BE2C (cell line): ENCODE results near the gene LECT2.

Source experiments
- DNase-seq: peaks from one replicate; pipeline ENCODE4 v3.0.0-alpha.2; 2020
- H3K27me3 ChIP-seq: fragments of 250-450 bp; sonication (Bioruptor Pico); 2 replicates; pipeline ENCODE4 v1.5.1; 2020; ENCODE audit warnings: mild to moderate bottlenecking
- H3K36me3 ChIP-seq: fragments of 250-450 bp; sonication (Bioruptor Pico); 2 replicates; pipeline ENCODE4 v1.5.1; 2020; ENCODE audit warnings: mild to moderate bottlenecking
- H3K4me1 ChIP-seq: fragments of 250-450 bp; sonication (Bioruptor Pico); 2 replicates; pipeline ENCODE4 v1.5.1; 2020
- H3K4me3 ChIP-seq: 2 replicates; pipeline ENCODE4 v1.5.1; 2011; ENCODE audit warnings: low read depth, low read length
- H3K9me3 ChIP-seq: fragments of 250-450 bp; sonication (Bioruptor Pico); 2 replicates; pipeline ENCODE4 v1.5.1; 2020
- CTCF ChIP-seq: IDR thresholded peaks from 2 replicates; pipeline ENCODE4 v1.5.1; 2012; ENCODE audit warnings: mild to moderate bottlenecking, low read depth, low read length

LECT2 gene

GRCh38 chr5:135952683-135953082 lies 2.1 kb downstream of the LECT2 start:
- DNase-seq: no peak
- TF ChIP-seq CTCF: no peak
- Histone ChIP-seq H3K27me3 (no peaks in the 10 kb centered on the region), H3K4me3 (no peak overlapping the region), H3K9me3 (no peaks in the 10 kb centered on the region), H3K4me1 (no peaks in the 10 kb centered on the region), H3K36me3 (no peaks in the 10 kb centered on the region)

- Histone ChIP-seq H3K4me3 (no peak overlapping the region), H3K9me3 (no peaks in the 10 kb centered on the region), H3K36me3 (no peaks in the 10 kb centered on the region), H3K4me1 (no peaks in the 10 kb centered on the region), H3K27me3 (no peaks in the 10 kb centered on the region)
- TF ChIP-seq CTCF: no peak
- no peak for DNase-seq
Observed at GRCh38 chr5:135951807-135952206, 3.0 kb downstream of the LECT2 start.

GRCh38 chr5:135951257-135951656 lies 3.5 kb downstream of the LECT2 start:
- Histone ChIP-seq H3K9me3 (no peaks in the 10 kb centered on the region), H3K4me1 (no peaks in the 10 kb centered on the region), H3K27me3 (no peaks in the 10 kb centered on the region), H3K36me3 (no peaks in the 10 kb centered on the region), H3K4me3 (no peak overlapping the region)
- no peak for TF ChIP-seq CTCF
- no peak for DNase-seq

GRCh38 chr5:135950611-135951010 lies 4.2 kb downstream of the LECT2 start:
- Histone ChIP-seq H3K36me3 (no peaks in the 10 kb centered on the region), H3K4me3 (no peak overlapping the region), H3K4me1 (no peaks in the 10 kb centered on the region), H3K27me3 (no peaks in the 10 kb centered on the region), H3K9me3 (no peaks in the 10 kb centered on the region)
- TF ChIP-seq CTCF: no peak
- no peak for DNase-seq

- peak; percentile 85 for TF ChIP-seq CTCF
- Histone ChIP-seq H3K9me3 (no peaks in the 10 kb centered on the region), H3K4me1 (no peaks in the 10 kb centered on the region), H3K4me3 (no peak overlapping the region), H3K27me3 (peaks cover 12% of the 10 kb centered on the region), H3K36me3 (no peaks in the 10 kb centered on the region)
- DNase-seq: peak; percentile 57
Observed at GRCh38 chr5:135944967-135945560, 9.7 kb downstream of the LECT2 start.

- H3K9me3 ChIP-seq: no peaks in the 10 kb centered on the region
- H3K4me1 ChIP-seq: no peaks in the 10 kb centered on the region
- peaks cover 15% of the 10 kb centered on the region for H3K27me3 ChIP-seq
- no peak for TF ChIP-seq CTCF
- no peak overlapping the region for H3K4me3 ChIP-seq
- H3K36me3 ChIP-seq: no peaks in the 10 kb centered on the region
- DNase-seq: no peak
Observed at GRCh38 chr5:135944564-135944963, 10.2 kb downstream of the LECT2 start.
